ENCODE results near the gene GAB2.
"Not testable (repeated sequence)": the region's sequence is repeated elsewhere in the genome, so short reads cannot be mapped to it uniquely, and the experiment has no call there.

The GAB2 gene

GRCh38 chr11:78193806-78194205 is 223.8 kb downstream of the GAB2 start:
- in situ Hi-C loops (cut with MboI; ENCODE audit: low sequenced_read_pairs) = no loop called here

GRCh38 chr11:78192911-78193351 is 224.7 kb downstream of the GAB2 start:
- in situ Hi-C loops (cut with MboI; ENCODE audit: low sequenced_read_pairs) = no loop called here

- in situ Hi-C loops (cut with MboI; ENCODE audit: low sequenced_read_pairs) = no loop called here
Observed at GRCh38 chr11:78192223-78192719, 225.3 kb downstream of the GAB2 start.

- in situ Hi-C loops (cut with MboI; ENCODE audit: low sequenced_read_pairs) = no loop called here
Observed at GRCh38 chr11:78190871-78191538, 226.6 kb downstream of the GAB2 start.

GRCh38 chr11:78190374-78190773 is 227.2 kb downstream of the GAB2 start:
- in situ Hi-C loops (cut with MboI; ENCODE audit: low sequenced_read_pairs) = no loop called here

GRCh38 chr11:78189851-78190250 is 227.8 kb downstream of the GAB2 start:
- in situ Hi-C loops (cut with MboI; ENCODE audit: low sequenced_read_pairs) = no loop called here

- in situ Hi-C loops (cut with MboI; ENCODE audit: low sequenced_read_pairs) = no loop called here
Observed at GRCh38 chr11:78189174-78189724, 228.4 kb downstream of the GAB2 start.

- in situ Hi-C loops (cut with MboI; ENCODE audit: low sequenced_read_pairs) = no loop called here
Observed at GRCh38 chr11:78188286-78189173, 229.1 kb downstream of the GAB2 start, which contains the start of the genes KCTD21 and USP35. KCTD21 (minus strand) TSS chr11:78188626; CDS start chr11:78174554, 14,072 bp downstream. USP35 (plus strand) TSS chr11:78188919; CDS start chr11:78196246, 7,327 bp downstream.

- in situ Hi-C loops (cut with MboI; ENCODE audit: low sequenced_read_pairs) = no loop called here
Observed at GRCh38 chr11:78187366-78188285, 230.0 kb downstream of the GAB2 start.

GRCh38 chr11:78181185-78181584 is 236.4 kb downstream of the GAB2 start:
- in situ Hi-C loops (cut with MboI; ENCODE audit: low sequenced_read_pairs) = no loop called here

GRCh38 chr11:78180751-78181150 is 236.9 kb downstream of the GAB2 start:
- in situ Hi-C loops (cut with MboI; ENCODE audit: low sequenced_read_pairs) = no loop called here

GRCh38 chr11:78179459-78180071 is 238.1 kb downstream of the GAB2 start:
- in situ Hi-C loops (cut with MboI; ENCODE audit: low sequenced_read_pairs) = no loop called here

- in situ Hi-C loops (cut with MboI; ENCODE audit: low sequenced_read_pairs) = no loop called here
Observed at GRCh38 chr11:78177216-78177615, 240.4 kb downstream of the GAB2 start.

- in situ Hi-C loops (cut with MboI; ENCODE audit: low sequenced_read_pairs) = no loop called here
Observed at GRCh38 chr11:78176605-78177141, 240.9 kb downstream of the GAB2 start.

- in situ Hi-C loops (cut with MboI; ENCODE audit: low sequenced_read_pairs) = not testable (repeated sequence)
Observed at GRCh38 chr11:78175862-78176261, 241.8 kb downstream of the GAB2 start.

GRCh38 chr11:78171951-78172350 is 245.7 kb downstream of the GAB2 start:
- in situ Hi-C loops (cut with MboI; ENCODE audit: low sequenced_read_pairs) = no loop called here

- in situ Hi-C loops (cut with MboI; ENCODE audit: low sequenced_read_pairs) = no loop called here
Observed at GRCh38 chr11:78170874-78171549, 246.6 kb downstream of the GAB2 start.

GRCh38 chr11:78170413-78170812 is 247.2 kb downstream of the GAB2 start:
- in situ Hi-C loops (cut with MboI; ENCODE audit: low sequenced_read_pairs) = no loop called here
